Thymus (tissue), 11 donors: ENCODE results near the gene BTLA. TPM values are rescaled to one million over a fixed set of nuclear protein-coding genes. Genes with fewer than 3 reads are reported as not detected.

Experiments used
- DNase-seq, 9 donors: peaks; one replicate each; pipeline ENCODE4 v3.0.0-alpha.2; 2013; ENCODE audit warnings: low spot score in 9 of 9, low read depth in 6 of 9, missing footprints in 1 of 9
- H3K27ac ChIP-seq, 2 donors: one replicate each; pipeline ENCODE4 v1.5.1; 2013; ENCODE audit warnings: control low read depth in 1 of 2, low read depth in 1 of 2, low read length in 1 of 2, mild to moderate bottlenecking in 1 of 2, moderate library complexity in 1 of 2
- H3K27me3 ChIP-seq, 2 donors: one replicate each; pipeline ENCODE4 v1.5.1; 2013; ENCODE audit warnings: low read length in 1 of 2; ENCODE audit not compliant: control insufficient read depth in 2 of 2, insufficient read depth in 1 of 2
- H3K36me3 ChIP-seq, 2 donors: one replicate each; pipeline ENCODE4 v1.5.1; 2013; ENCODE audit warnings: low read length in 1 of 2, mild to moderate bottlenecking in 1 of 2, moderate library complexity in 1 of 2; ENCODE audit not compliant: control insufficient read depth in 2 of 2, insufficient read depth in 2 of 2
- H3K4me1 ChIP-seq, 2 donors: one replicate each; pipeline ENCODE4 v1.5.1; 2013; ENCODE audit warnings: low read length in 2 of 2; ENCODE audit not compliant: control insufficient read depth in 2 of 2, insufficient read depth in 2 of 2
- H3K4me3 ChIP-seq, 2 donors: one replicate each; pipeline ENCODE4 v1.5.1; 2013; ENCODE audit warnings: low read length in 2 of 2, control low read depth in 1 of 2, mild to moderate bottlenecking in 1 of 2
- H3K9me3 ChIP-seq, 2 donors: one replicate each; pipeline ENCODE4 v1.5.1; 2013; ENCODE audit warnings: low read length in 1 of 2, mild to moderate bottlenecking in 1 of 2; ENCODE audit not compliant: control insufficient read depth in 2 of 2, insufficient read depth in 1 of 2
- WGBS: extraction: QIAGEN DNeasy Blood & Tissue Kit; methylation state at CpG from one replicate; pipeline ENCODE4 v1.1.7; 2013; 5-methylcytosine and 5-hydroxymethylcytosine counted together
- polyA plus RNA-seq: library from polyadenylated mRNA; stranded (reverse); fragments of 200-250 nt; gene quantifications from one replicate; pipeline ENCODE4 v1.2.3, GENCODE V29; 2013
- total RNA-seq: library from RNA; stranded (reverse); fragments of 120-200 nt; gene quantifications from one replicate; pipeline ENCODE4 v1.2.4, GENCODE V29; 2013
- donor health status: healthy.

BTLA gene
- total and polyA plus RNA-seq, 2 donors = 13.2 to 19.4 TPM

DNA sequence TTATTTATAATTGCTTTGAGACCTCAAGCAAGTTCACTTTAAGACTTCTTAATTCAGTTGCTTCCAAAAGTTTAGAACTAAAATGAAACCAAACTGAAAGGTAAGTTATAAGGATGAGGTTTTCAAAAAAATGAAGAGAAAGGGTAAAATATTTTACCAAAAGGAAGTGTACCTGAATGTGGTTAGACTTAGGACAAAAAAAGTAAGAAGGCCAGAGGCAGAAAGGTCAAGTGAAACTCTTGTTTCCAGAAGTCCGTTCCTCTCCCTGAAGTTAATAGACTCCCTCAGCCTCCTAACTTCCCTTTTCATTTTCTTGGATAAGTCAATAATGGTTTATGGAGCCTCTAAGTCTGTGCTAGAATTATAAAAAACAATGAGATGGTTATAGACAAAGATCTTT, 16.6 kb downstream of the BTLA start:
- 47% methylated on average over 1 of the region's 1 CpG for WGBS
- H3K27ac ChIP-seq = no peak overlapping the region

DNA sequence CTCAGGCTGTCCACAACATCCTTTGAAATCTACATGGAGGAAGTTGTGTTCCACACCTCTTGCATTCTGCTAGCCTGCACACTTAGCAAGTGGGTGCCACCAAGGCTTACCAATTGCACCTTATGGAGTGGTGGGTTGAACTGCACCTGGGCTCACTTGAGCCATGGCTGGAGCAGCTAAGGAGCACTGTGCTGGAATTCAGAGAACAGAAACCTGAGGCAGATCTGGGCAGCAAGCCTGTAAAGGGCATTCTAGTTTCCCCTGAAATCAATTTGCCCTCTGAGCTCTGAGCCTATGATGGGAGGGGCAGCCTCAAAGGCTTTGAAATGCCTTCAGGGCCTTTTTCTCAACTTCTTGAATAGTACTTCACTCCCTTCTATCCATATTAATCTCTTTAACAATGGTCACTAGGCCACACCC, 18.0 kb downstream of the BTLA start:
- no peak overlapping the region for H3K4me3 ChIP-seq
- DNase-seq = no peak
- H3K9me3 ChIP-seq = no peaks in the 10 kb centered on the region
- H3K36me3 ChIP-seq = no peaks in the 10 kb centered on the region
- peaks cover 0 to 5% of the 10 kb centered on the region in 2 donors for H3K4me1 ChIP-seq
- H3K27ac ChIP-seq = no peak overlapping the region
- H3K27me3 ChIP-seq = no peaks in the 10 kb centered on the region

More for the DNA sequence above, 16.6 kb downstream of the BTLA start:
- Histone ChIP-seq H3K4me1 (peaks cover 0 to 5% of the 10 kb centered on the region in 2 donors), H3K36me3 (no peaks in the 10 kb centered on the region), H3K27me3 (no peaks in the 10 kb centered on the region), H3K4me3 (no peak overlapping the region), H3K9me3 (no peaks in the 10 kb centered on the region)
- DNase-seq = no peak

DNA sequence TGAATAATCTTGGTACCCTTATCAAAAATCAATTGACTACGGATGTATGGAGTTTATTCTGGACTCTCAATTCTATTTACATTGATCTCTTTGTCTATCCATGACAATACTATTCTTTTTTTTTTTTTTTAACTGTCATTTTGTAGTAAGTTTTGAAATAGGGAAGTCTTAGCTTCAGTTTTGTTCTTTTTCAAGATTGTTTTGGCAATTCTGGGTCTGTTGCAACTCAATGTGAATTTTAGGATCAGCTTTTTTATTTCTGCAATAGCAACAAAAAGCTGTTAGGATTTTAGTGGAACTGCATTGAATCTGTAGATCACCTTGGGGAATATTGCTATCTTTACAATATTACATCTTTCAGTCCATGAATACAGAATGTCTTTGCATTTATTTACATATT, 21.4 kb downstream of the BTLA start:
- DNase-seq = no peak
- Histone ChIP-seq H3K36me3 (no peaks in the 10 kb centered on the region), H3K27me3 (no peaks in the 10 kb centered on the region), H3K27ac (no peak overlapping the region), H3K4me1 (peaks cover 9 to 15% of the 10 kb centered on the region in 2 donors), H3K4me3 (no peak overlapping the region), H3K9me3 (no peaks in the 10 kb centered on the region)
- WGBS = 91% methylated on average over 1 of the region's 1 CpG

DNA sequence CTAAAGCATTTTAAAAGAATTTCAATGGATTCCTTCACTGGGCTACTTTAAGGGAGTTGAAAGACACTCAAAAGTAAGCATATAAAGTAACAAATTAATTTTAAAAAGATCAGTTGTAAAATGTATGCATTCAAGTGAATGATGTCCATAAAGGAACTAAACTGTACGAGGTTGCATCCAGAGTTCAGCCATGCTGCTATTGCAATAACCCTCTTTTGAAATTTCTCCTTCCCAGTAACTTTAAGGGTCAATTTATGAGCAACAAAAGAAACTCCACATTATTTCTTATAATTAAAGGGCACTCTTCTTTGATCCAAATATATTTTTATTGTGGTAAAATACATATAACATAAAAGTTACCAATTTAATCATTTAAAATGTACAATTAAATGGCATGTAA, 22.9 kb downstream of the BTLA start:
- Histone ChIP-seq H3K4me3 (no peak overlapping the region), H3K9me3 (no peaks in the 10 kb centered on the region), H3K4me1 (peaks cover 17 to 26% of the 10 kb centered on the region in 2 donors), H3K27ac (no peak overlapping the region), H3K27me3 (no peaks in the 10 kb centered on the region), H3K36me3 (no peaks in the 10 kb centered on the region)
- DNase-seq = no peak
- 96% methylated on average over 1 of the region's 1 CpG for WGBS

DNA sequence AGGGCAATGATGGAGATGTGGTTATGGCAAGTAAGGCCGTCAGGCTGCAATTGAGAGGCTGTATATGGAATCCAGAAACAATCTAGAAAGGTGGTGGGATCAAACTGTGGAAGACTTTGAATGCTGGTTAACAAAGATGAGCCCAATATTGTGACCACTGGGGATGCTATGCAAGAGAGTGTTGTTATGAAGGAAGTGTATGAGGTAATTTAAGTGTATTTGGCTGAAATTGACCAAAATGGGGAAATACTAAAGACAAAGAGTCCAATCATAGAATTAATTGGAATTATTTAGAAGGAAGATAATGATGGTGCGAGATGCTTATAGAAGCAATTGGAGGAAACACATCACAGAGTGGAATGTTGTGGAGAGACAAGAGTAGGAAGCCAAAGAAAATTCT, 24.5 kb downstream of the BTLA start:
- no peaks in the 10 kb centered on the region for H3K9me3 ChIP-seq
- H3K27me3 ChIP-seq = no peaks in the 10 kb centered on the region
- no peak for DNase-seq
- no peaks in the 10 kb centered on the region for H3K36me3 ChIP-seq
- no peak overlapping the region for H3K27ac ChIP-seq
- WGBS = 99% methylated on average over 2 of the region's 2 CpGs
- H3K4me3 ChIP-seq = no peak overlapping the region
- peaks cover 17 to 30% of the 10 kb centered on the region in 2 donors for H3K4me1 ChIP-seq

DNA sequence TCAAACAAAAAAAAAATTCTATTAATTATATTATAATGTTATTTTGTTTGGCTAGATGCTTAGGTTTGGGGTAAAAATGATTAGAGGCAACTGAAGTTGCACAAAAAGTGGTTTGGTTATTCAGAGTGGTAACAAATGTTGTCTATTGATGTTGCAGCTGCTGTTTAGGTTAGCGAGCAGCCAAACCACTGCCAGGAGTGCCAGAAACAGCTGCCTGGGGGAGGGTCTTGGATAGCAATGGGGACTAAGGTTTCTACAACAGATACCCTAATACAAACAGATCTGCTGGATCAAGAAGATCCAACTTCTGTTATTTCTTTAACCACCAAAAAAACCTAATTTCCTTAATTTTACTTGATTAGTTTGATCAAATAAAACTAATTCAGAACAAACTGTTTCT, 26.6 kb downstream of the BTLA start:
- Histone ChIP-seq H3K27ac (peak overlapping the region in 1 of 2 donors; percentile 18), H3K36me3 (no peaks in the 10 kb centered on the region), H3K4me3 (no peak overlapping the region), H3K27me3 (no peaks in the 10 kb centered on the region), H3K4me1 (peaks cover 17 to 33% of the 10 kb centered on the region in 2 donors), H3K9me3 (no peaks in the 10 kb centered on the region)
- DNase-seq = peak in 1 of 9 donors; percentile 46
- WGBS = 15% methylated on average over 1 of the region's 1 CpG

DNA sequence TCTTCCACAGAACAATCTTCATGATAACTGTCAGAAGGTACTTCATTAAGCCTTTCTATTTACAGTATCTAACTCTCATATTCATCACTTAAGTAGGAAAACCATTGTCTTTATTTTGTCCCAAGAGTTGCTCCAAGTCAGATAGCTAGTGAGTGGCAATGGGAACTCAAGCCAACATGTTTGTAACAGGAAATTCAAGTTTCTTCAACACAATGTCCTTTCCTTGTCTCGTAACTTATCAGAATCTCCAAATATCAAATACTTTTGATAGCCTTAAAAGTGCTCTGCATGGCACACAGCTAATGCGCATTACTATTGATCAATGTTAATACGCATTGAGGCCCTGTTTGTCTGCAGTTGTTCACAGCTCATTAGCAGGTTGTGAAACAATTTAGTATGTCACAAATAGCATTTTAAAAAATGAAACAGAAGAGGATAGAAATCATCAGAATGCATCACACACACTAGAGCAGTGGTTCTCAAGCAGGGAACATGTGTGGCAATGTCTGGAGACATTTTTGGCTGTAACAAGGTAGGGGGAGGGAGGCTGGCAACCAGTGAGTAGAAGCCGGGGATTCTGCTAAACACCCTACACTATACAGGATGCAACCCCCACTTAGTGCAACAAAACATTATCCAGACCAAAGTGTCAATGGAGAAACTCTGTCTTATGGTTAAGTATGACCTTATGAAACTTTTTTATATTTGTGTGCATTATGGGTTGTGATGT, 27.5 kb downstream of the BTLA start:
- no peaks in the 10 kb centered on the region for H3K27me3 ChIP-seq
- H3K9me3 ChIP-seq = no peaks in the 10 kb centered on the region
- DNase-seq = no peak
- no peaks in the 10 kb centered on the region for H3K36me3 ChIP-seq
- 91% methylated on average over 4 of the region's 4 CpGs for WGBS
- no peak overlapping the region for H3K4me3 ChIP-seq
- peaks cover 17 to 33% of the 10 kb centered on the region in 2 donors for H3K4me1 ChIP-seq
- no peak overlapping the region for H3K27ac ChIP-seq

DNA sequence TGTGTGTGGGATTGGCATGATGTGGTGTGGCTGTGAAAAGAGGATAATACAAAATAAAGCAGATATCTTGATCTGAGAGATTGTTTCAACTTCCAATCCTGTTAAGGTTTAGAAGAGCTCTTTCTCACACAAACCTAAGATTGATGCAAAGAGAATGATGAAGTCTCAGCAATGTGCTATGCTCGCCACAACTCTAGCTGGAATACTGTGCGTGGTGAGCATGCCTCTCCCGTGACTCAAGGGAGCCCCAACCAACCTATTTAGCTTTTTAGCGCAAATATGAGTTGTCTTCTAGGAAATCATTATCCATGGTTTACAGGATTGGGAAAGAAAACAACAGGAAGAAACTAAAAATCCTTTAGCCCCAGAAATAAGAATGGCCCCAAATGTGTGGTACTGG, 28.5 kb downstream of the BTLA start:
- no peaks in the 10 kb centered on the region for H3K27me3 ChIP-seq
- WGBS = 93% methylated on average over 4 of the region's 4 CpGs
- H3K4me3 ChIP-seq = no peak overlapping the region
- H3K4me1 ChIP-seq = peaks cover 20 to 33% of the 10 kb centered on the region in 2 donors
- H3K27ac ChIP-seq = no peak overlapping the region
- DNase-seq = no peak
- H3K9me3 ChIP-seq = no peaks in the 10 kb centered on the region
- H3K36me3 ChIP-seq = no peaks in the 10 kb centered on the region

DNA sequence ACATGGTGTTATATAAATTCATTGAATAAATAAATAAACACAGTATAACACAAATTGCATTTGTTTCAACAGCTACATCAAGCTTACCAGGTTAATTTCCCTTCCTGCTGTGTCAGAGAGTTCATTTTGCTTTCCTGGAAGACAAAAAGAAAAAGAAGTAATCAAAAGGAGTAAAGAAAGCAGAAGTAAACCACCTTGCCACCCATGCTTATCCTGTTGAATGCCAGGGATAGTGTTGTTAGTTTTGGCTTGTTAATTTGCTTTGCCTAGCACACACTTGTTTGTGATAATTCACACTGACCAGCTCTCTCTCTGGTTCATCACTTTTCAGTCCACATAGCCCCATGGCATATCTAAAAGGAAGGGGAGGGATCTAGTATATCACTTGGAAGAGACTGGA, 29.6 kb downstream of the BTLA start:
- peaks cover 21 to 33% of the 10 kb centered on the region in 2 donors for H3K4me1 ChIP-seq

More for the DNA sequence above, 29.6 kb downstream of the BTLA start:
- Histone ChIP-seq H3K4me3 (no peak overlapping the region), H3K36me3 (no peaks in the 10 kb centered on the region), H3K9me3 (no peaks in the 10 kb centered on the region), H3K27ac (no peak overlapping the region), H3K27me3 (no peaks in the 10 kb centered on the region)
- no peak for DNase-seq
